A549 (cell line): ENCODE measurements around the gene PMPCA. TPM values are rescaled to one million over a fixed set of nuclear protein-coding genes. Genes with fewer than 3 reads are reported as not detected.

Experiments
- ATAC-seq, 2 experiments: fragments of 200-7000 bp in 1 of 2; fragments of >200 bp in 1 of 2; cut with Nextera tagmentation in 1 of 2; cut with Tn5 transposase in 1 of 2; 3 replicates each; pipeline versions ENCODE4 v1.8.0 to v1.9.1; 2018 to 2020; ENCODE audit warnings: mild to moderate bottlenecking in 1 of 2, moderate library complexity in 1 of 2
- CTCF ChIA-PET: fragments of 300-600 bp; sonication (Branson Sonifier 250); formaldehyde crosslinking; extraction: SDS; loops from one replicate; lab custom pipeline; 2021; ENCODE audit warnings: antibody characterized with exemption, inconsistent platforms; lab: Yijun Ruan, JAX
- POLR2A ChIA-PET: fragments of 350-600 bp; formaldehyde crosslinking; extraction: SDS; loops from one replicate; lab custom pipeline; 2021; ENCODE audit warnings: antibody characterized with exemption, inconsistent platforms; lab: Yijun Ruan, JAX
- DNase-seq, 2 experiments: peaks; one replicate each; pipeline versions ENCODE4 v3.0.0 to v3.0.0-alpha.2; 2011 to 2016; ENCODE audit warnings: low read depth in 1 of 2, low spot score in 1 of 2
- FAIRE-seq: peaks from 2 replicates; lab custom pipeline; 2011; peaks lifted over from hg19 to GRCh38; lab: Jason Lieb, UNC
- H3K27ac ChIP-seq, 2 experiments: fragments of >200 bp; sonication (Bioruptor Twin); formaldehyde crosslinking; 3 replicates each; pipeline ENCODE4 v1.5.1; 2016 to 2017
- H3K4me1 ChIP-seq: fragments of >200 bp; sonication (Bioruptor Twin); formaldehyde crosslinking; 3 replicates; pipeline ENCODE4 v1.6.1; 2016
- H3K4me2 ChIP-seq: fragments of >200 bp; sonication (Bioruptor Twin); formaldehyde crosslinking; 3 replicates; pipeline ENCODE4 v1.6.1; 2016
- H3K4me3 ChIP-seq: fragments of >200 bp; sonication (Bioruptor Twin); formaldehyde crosslinking; 3 replicates; pipeline ENCODE4 v1.5.1; 2016
- H3K9me3 ChIP-seq: fragments of >200 bp; sonication (Bioruptor Twin); formaldehyde crosslinking; 3 replicates; pipeline ENCODE4 v1.6.1; 2016
- CBX2 ChIP-seq: fragments of 200-600 bp; sonication (generic); IDR thresholded peaks from 2 replicates; pipeline ENCODE4 v1.6.1; 2016; ENCODE audit warnings: low read depth, mild to moderate bottlenecking, borderline replicate concordance
- CHD2 ChIP-seq: fragments of 150-350 bp; IDR thresholded peaks from 2 replicates; pipeline ENCODE4 v1.6.1; 2014; ENCODE audit warnings: low read length; ENCODE audit not compliant: partially characterized antibody
- CTCF ChIP-seq: fragments of >200 bp; sonication (Bioruptor Twin); formaldehyde crosslinking; IDR thresholded peaks from 3 replicates; pipeline ENCODE4 v1.5.1; 2016
- EHMT2 ChIP-seq: fragments of 200-600 bp; sonication (generic); IDR thresholded peaks from 2 replicates; pipeline ENCODE4 v1.6.1; 2016; ENCODE audit warnings: antibody characterized with exemption, low read depth, mild to moderate bottlenecking, moderate library complexity
- FOSB ChIP-seq: fragments of 250-450 bp; sonication (Bioruptor Pico); IDR thresholded peaks from 2 replicates; pipeline ENCODE4 v1.5.0; 2020; ENCODE audit warnings: mild to moderate bottlenecking, moderate library complexity
- FOSL2 ChIP-seq, 2 experiments: fragments of 450-650 bp in 1 of 2; fragments of >200 bp in 1 of 2; sonication (Bioruptor Twin) in 1 of 2; formaldehyde crosslinking; IDR thresholded peaks; 2 replicates each; pipeline versions ENCODE4 v1.5.0 to v1.6.1; 2016 to 2020; ENCODE audit warnings: mild to moderate bottlenecking in 1 of 2, moderate library complexity in 1 of 2
- FOXS1 ChIP-seq: fragments of 250-450 bp; sonication (Bioruptor Pico); IDR thresholded peaks from 2 replicates; pipeline ENCODE4 v1.5.0; 2020; ENCODE audit warnings: mild to moderate bottlenecking, moderate library complexity
- HOXA7 ChIP-seq: fragments of 250-450 bp; sonication (Bioruptor Pico); IDR thresholded peaks from 2 replicates; pipeline ENCODE4 v1.5.0; 2020; ENCODE audit warnings: mild to moderate bottlenecking, moderate library complexity
- NFE2L2 ChIP-seq: fragments of 150-350 bp; conservative IDR thresholded peaks from 2 replicates; pipeline ENCODE4 v1.6.1; 2014; ENCODE audit warnings: low read length
- PBX3 ChIP-seq: IDR thresholded peaks from 2 replicates; pipeline ENCODE4 v1.6.1; 2012
- PHF8 ChIP-seq: fragments of 200-600 bp; sonication (generic); IDR thresholded peaks from 2 replicates; pipeline ENCODE4 v1.6.1; 2016; ENCODE audit warnings: low read depth, mild to moderate bottlenecking, antibody characterized with exemption, moderate library complexity, borderline replicate concordance
- RARB ChIP-seq: fragments of 250-450 bp; sonication (Bioruptor Pico); IDR thresholded peaks from 2 replicates; pipeline ENCODE4 v1.8.0; 2021; ENCODE audit warnings: mild to moderate bottlenecking, moderate library complexity
- SMC3 ChIP-seq: fragments of >200 bp; sonication (Bioruptor Twin); formaldehyde crosslinking; IDR thresholded peaks from 3 replicates; pipeline ENCODE4 v1.6.1; 2018; ENCODE audit warnings: inconsistent platforms
- TFCP2L1 ChIP-seq: fragments of 250-450 bp; sonication (Bioruptor Pico); IDR thresholded peaks from 2 replicates; pipeline ENCODE4 v1.5.0; 2021; ENCODE audit warnings: mild to moderate bottlenecking
- ZNF302 ChIP-seq: fragments of 250-450 bp; sonication (Bioruptor Pico); IDR thresholded peaks from 2 replicates; pipeline ENCODE4 v1.9.0; 2021; ENCODE audit warnings: inconsistent platforms, mild to moderate bottlenecking, moderate library complexity
- ZSCAN20 ChIP-seq: fragments of 250-450 bp; sonication (Bioruptor Pico); IDR thresholded peaks from 2 replicates; pipeline ENCODE4 v1.8.0; 2022; ENCODE audit warnings: mild to moderate bottlenecking, moderate library complexity
- WGBS: methylation state at CpG from one replicate; pipeline ENCODE4 v1.1.6; 2017; ENCODE audit errors: missing lambda C conversion rate; 5-methylcytosine and 5-hydroxymethylcytosine counted together
- polyA plus RNA-seq, 4 experiments: library from polyadenylated mRNA; depleted of rRNA in 3 of 4; stranded (reverse); fragments of >200 nt; fragmentation: RNase III in 1 of 4; extraction: RNeasy Plus Mini Kit Qiagen cat#74134 plus additional on column Dnase treatment in 1 of 4; gene quantifications; 2 replicates in 3 of 4; 3 replicates in 1 of 4; pipeline ENCODE4 v1.2.3, GENCODE V29; 2011 to 2017
- TF ChIP-seq, protein P1 (sequence below): IDR thresholded peaks from 2 replicates; pipeline ENCODE4 v1.6.1; 2012; ENCODE audit warnings: low read depth, borderline replicate concordance
- TF ChIP-seq, protein P2 (sequence below): fragments of >200 bp; sonication (Bioruptor Twin); formaldehyde crosslinking; IDR thresholded peaks from 2 replicates; pipeline ENCODE4 v1.6.1; 2016
- TF ChIP-seq, protein P3 (sequence below): fragments of 250-450 bp; sonication (Bioruptor Pico); IDR thresholded peaks from 2 replicates; pipeline ENCODE4 v1.5.0; 2021; ENCODE audit warnings: mild to moderate bottlenecking, moderate library complexity, borderline replicate concordance
- TF ChIP-seq, protein P4 (sequence below): fragments of 250-450 bp; sonication (Bioruptor Pico); IDR thresholded peaks from 2 replicates; pipeline ENCODE4 v1.5.0; 2020; ENCODE audit warnings: low read depth, mild to moderate bottlenecking, moderate library complexity

The PMPCA gene
- polyA plus RNA-seq, 2 of the 4 experiments (the other 2 are of a cell fraction) = 71.1 to 89.2 TPM

DNA sequence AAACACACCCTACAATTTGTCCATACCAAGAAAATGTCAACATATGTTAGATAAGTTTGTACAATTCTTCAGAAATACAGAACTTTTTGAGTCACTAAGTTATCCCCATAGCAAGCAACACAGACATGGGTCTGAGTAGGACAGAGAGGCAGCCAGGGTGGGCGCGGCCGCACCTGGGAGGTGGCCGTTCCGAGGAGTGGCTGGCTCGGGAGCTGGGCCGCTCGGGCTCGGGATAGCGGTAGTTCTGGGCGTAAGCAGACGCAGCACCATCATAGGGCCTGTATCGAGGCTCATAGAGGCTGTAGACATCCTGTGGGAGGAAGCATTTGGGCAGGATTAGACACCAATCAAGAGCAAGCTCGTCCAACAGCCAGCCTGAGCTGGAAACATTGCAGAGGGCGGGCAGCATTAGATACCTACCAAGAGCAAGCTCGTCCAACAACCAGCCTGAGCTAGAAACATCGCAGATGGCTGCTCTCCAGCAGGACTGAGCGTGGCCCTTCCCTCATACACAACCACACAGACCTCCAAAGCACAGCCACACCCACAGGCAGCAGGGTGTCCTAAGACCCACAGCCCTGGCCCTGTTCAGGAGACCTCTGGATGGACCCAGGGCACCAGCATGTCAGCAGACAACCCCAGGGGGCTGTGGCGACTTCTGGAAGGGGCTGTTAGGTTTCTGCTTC, 61.5 kb downstream of the PMPCA start:
- ChIA-PET CTCF (interaction anchor here (0.6 to 2.9 kb wide), 6 partner anchors 9 to 225 kb away, joined by 3 to 14 read pairs (median 4); no protein-coding TSS in a partner anchor), POLR2A (no interaction called here)
- FAIRE-seq = no peak
- no peak overlapping the region for H3K27ac ChIP-seq
- 96% methylated on average over 19 of the region's 19 CpGs for WGBS
- H3K4me3 ChIP-seq = no peak overlapping the region
- no peak for DNase-seq
- no peaks in the 10 kb centered on the region for H3K9me3 ChIP-seq
- ATAC-seq = no peak
- no peaks in the 10 kb centered on the region for H3K4me1 ChIP-seq
- no peak for TF ChIP-seq CBX2
- no peak for TF ChIP-seq SMC3
- no peak for TF ChIP-seq NFE2L2
- TF ChIP-seq, protein P1, sequence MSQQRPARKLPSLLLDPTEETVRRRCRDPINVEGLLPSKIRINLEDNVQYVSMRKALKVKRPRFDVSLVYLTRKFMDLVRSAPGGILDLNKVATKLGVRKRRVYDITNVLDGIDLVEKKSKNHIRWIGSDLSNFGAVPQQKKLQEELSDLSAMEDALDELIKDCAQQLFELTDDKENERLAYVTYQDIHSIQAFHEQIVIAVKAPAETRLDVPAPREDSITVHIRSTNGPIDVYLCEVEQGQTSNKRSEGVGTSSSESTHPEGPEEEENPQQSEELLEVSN = no peak
- TF ChIP-seq, protein P2, sequence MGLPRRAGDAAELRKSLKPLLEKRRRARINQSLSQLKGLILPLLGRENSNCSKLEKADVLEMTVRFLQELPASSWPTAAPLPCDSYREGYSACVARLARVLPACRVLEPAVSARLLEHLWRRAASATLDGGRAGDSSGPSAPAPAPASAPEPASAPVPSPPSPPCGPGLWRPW = no peak
- TF ChIP-seq HOXA7 (CRISPR knock-in tag) = no peak
- TF ChIP-seq, protein P3, sequence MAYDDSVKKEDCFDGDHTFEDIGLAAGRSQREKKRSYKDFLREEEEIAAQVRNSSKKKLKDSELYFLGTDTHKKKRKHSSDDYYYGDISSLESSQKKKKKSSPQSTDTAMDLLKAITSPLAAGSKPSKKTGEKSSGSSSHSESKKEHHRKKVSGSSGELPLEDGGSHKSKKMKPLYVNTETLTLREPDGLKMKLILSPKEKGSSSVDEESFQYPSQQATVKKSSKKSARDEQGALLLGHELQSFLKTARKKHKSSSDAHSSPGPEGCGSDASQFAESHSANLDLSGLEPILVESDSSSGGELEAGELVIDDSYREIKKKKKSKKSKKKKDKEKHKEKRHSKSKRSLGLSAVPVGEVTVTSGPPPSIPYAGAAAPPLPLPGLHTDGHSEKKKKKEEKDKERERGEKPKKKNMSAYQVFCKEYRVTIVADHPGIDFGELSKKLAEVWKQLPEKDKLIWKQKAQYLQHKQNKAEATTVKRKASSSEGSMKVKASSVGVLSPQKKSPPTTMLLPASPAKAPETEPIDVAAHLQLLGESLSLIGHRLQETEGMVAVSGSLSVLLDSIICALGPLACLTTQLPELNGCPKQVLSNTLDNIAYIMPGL (CRISPR knock-in tag) = no peak
- no peak for TF ChIP-seq EHMT2
- TF ChIP-seq RARB (CRISPR knock-in tag) = no peak
- TF ChIP-seq FOXS1 = no peak
- no peak for TF ChIP-seq PBX3
- no peak for TF ChIP-seq ZNF302 (CRISPR knock-in tag)
- no peak for TF ChIP-seq CHD2
- TF ChIP-seq PHF8 = no peak
- no peak for TF ChIP-seq ZSCAN20 (CRISPR knock-in tag)
- TF ChIP-seq FOSB (CRISPR knock-in tag) = no peak
- no peak for TF ChIP-seq CTCF
- no peak for TF ChIP-seq FOSL2 (IDR thresholded peaks at IDR 0.05)
- no peak for TF ChIP-seq FOSL2 (CRISPR knock-in tag; IDR thresholded peaks at IDR 0.05)
- TF ChIP-seq TFCP2L1 = no peak
- TF ChIP-seq, protein P4, sequence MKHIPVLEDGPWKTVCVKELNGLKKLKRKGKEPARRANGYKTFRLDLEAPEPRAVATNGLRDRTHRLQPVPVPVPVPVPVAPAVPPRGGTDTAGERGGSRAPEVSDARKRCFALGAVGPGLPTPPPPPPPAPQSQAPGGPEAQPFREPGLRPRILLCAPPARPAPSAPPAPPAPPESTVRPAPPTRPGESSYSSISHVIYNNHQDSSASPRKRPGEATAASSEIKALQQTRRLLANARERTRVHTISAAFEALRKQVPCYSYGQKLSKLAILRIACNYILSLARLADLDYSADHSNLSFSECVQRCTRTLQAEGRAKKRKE (CRISPR knock-in tag) = no peak
- no peak overlapping the region for H3K4me2 ChIP-seq
